HG03378 (cell line): Measurements from ENCODE around the gene PYGM.

Experiments
- ATAC-seq: cut with Tn5 transposase; IDR thresholded peaks from one replicate; pipeline ENCODE4 v1.9.1; 2021; ENCODE audit warnings: mild to moderate bottlenecking, moderate library complexity; ENCODE audit not compliant: unreplicated experiment

Gene PYGM

DNA sequence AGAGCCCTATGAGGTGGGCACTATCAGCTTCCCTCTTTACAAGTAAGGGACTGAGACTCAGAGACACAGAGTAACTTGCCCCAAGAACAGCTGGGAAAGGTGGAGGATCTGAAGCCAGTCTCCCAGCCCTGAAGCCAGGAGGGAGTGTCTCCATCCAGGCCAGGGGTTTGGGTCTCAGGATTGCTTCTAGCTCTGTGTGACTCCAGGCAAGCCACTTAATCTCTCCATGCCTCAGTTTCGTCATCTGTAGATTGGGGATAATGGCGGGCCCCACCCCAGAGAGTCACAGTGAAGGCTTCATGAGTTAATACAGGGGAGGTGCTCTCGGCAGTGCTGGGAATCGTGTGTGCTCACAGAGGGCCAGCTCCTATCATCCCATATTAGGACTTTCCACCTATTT lies 32.7 kb upstream of the PYGM start:
- ATAC-seq: no peak

DNA sequence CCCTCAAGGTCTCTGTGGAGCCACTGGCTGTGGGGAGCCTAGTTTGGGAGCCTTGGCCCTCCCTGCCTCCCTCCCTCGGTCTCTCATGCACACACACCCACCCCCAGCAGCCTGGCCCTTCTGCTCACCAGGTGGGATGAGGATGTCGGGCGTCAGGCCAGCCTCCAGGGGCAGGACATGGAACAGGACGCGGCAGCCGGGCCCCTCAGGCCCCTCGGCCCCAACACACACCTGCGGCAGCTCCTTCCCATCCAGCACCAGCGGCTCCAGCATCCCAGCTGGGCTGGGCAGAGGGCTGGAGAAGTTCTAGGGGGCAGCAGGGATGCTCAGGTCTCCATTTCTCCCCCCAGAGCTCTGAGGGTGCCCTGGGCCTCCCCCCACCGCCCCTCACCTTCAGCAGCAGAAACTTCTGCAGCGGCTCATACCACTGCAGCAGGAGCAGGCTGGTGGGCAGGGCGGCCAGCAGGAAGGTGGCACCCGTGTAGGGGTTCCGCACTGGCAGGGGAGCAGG lies 32.1 kb upstream of the PYGM start:
- ATAC-seq: no peak

GRCh38 chr11:64790205-64791095 lies 30.7 kb upstream of the PYGM start:
- ATAC-seq: no peak

- ATAC-seq: no peak
These were observed 29.8 kb upstream of the PYGM start for GRCh38 chr11:64789331-64790204.

DNA sequence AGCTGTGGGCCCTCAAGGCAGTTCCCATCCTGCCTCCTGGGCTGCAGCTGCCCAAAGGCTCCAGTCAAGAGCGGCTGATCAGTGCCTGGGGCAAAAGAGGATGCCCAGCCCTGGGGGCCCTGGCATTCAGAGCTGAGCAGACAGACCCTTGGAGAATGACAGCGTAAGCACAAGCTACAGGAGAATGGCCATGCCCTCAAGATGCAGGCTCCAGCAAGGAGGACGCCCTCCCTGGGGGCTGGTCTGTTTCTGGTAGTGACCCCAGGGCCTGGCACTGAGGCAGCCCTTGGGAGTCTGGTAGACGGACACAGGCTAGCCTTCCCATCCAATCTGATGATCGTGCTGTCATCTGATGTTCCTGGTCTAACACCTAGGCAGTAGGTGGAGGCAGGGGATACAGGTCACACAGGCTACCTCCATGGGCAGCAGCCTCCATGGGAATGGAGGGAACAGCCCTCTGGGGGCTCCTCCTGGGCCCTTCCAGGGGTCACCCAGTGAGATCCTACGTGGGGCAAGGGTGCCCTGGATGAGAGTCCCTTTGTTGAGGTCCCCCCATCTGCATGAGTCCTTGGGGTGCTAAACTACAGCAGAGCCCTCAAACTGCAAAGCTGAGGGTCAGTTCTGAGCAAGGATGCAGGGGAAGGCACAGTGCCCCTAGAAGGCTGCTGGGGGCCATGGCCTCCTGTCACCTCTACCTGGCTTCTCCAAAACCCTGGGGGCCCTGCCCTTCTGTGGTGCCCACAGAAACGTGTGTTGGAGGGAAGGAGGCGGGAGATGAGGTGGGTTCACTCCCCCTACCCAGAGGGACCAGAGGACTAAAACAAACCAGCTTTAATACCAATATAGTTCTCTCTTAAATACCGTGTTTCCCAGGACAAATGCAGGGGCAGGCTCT lies 28.8 kb upstream of the PYGM start:
- ATAC-seq: no peak

DNA sequence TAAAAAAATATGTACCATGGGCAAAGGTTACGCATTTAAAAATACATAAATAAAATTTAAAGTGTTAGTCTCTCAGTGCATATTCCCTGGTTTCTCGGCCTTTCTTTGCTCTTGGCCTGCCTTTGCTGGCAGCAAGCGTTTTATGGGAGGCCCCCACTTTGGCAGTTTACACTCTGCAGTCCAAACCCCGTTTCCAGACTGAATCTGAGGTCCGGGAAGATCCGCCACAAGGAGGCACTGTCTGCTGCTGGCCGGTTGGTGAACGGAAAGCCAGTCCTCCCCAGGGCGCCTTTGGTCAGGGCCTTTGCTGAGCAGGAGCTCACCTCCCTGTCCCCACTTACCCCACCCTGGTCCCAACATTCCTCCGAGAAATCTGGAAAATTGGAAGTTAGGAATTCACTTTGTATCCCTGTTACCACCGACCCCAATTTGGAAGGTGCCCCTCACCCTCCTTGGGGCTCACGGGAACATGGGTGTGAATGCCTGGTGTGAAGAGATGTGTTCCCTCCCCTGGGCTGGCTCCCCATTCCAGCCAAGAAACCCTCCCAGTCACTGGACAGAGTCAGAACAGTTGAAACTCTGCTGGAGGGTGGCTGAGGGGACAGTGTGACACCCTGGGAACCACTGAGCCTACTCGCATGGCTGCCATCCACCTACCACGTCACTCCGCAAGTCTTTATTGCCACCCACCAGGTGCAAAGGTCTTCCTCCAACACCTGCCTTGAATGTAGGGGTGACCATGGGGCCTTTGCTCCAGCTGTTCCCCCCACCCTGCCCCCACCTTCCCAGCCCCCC lies 27.9 kb upstream of the PYGM start:
- ATAC-seq: no peak

- no peak for ATAC-seq
These were observed 26.5 kb upstream of the PYGM start for GRCh38 chr11:64786308-64786707.

DNA sequence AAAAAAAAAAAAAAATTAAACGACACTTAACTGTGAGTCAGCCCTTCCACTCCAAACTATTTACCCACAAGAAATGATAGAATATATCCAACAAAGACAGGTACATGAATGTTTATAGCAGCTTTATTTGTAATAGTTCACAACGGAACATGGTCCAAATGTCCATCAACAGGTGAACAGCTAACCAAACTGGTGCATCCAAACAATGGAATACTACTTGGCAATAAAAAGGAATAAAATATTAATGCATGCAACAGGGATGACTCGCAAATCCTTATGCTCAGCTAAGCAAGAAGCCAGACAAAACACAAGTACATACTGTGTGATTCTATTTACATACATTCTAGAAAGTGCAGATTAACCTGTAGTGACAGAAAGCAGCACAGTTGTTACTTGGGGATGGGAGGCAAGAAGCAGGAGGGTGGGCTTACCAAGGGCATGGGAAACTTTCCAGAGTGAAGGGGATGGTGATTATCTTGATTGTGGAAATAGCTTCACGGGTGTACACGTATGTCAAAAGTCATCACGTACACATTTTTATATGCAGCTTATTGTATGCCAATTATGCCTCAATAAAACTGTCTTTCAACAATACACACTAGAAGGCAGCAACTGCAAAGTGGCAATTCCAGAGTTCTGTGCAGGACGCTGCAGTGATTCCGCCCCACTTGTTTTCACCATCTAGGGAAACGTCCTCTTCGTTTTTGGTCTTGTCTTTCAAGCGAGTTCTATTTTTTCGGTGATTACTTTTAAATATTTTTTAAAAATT lies 25.2 kb upstream of the PYGM start:
- no peak for ATAC-seq

GRCh38 chr11:64778473-64779298 lies 18.9 kb upstream of the PYGM start, which contains the start of gene SF1:
Gene SF1, minus strand, starts transcription at chr11:64778542. Its CDS starts 150 bp downstream, at chr11:64778392.
- ATAC-seq: peak; percentile 77

- no peak for ATAC-seq
These were observed 18.4 kb upstream of the PYGM start for GRCh38 chr11:64778223-64778472.

DNA sequence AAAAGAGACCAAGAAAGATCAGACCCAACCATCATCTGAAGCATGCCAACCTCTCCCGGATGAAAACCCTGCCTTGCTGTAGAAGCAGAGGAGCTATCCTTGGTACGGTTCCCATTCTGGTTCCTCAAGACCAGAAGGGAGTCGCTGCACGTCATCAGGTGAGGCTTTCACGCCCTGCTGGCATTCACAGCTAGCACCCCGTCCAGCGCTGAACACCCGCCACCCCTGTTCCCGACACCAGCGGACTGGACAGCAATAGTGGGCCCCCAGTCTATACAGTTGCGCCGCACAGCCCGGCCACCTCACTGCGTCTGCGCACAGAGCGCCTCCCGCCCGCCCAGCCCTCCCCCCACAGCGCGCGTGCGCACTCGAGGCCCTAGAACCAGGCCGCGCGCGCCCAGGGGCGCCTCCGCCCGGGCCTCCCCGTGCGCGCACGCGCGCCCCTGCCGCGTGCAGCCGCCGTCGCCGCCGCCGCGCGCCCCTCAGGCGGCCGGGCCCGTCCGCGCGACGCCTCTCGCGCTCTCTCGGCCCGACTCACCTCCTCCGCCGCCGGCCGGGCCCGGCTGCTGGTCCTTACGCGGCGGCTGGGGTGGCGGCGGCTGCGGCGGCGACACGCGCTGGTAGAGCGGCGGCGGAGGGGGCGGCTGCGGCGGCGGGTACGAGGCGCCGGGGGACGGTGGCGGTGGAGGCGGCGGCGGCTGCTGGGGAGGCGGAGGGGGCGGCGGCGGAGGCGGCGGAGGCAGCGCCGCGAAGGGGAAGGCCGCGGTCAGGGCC lies 17.9 kb upstream of the PYGM start:
- no peak for ATAC-seq

GRCh38 chr11:64776875-64777274 lies 17.1 kb upstream of the PYGM start:
- no peak for ATAC-seq

GRCh38 chr11:64776425-64776824 lies 16.7 kb upstream of the PYGM start:
- no peak for ATAC-seq

- ATAC-seq: no peak
These were observed 14.4 kb upstream of the PYGM start for GRCh38 chr11:64774144-64774543.

- no peak for ATAC-seq
These were observed 12.7 kb upstream of the PYGM start for GRCh38 chr11:64772303-64773018.

GRCh38 chr11:64771861-64772260 lies 12.1 kb upstream of the PYGM start:
- ATAC-seq: no peak

DNA sequence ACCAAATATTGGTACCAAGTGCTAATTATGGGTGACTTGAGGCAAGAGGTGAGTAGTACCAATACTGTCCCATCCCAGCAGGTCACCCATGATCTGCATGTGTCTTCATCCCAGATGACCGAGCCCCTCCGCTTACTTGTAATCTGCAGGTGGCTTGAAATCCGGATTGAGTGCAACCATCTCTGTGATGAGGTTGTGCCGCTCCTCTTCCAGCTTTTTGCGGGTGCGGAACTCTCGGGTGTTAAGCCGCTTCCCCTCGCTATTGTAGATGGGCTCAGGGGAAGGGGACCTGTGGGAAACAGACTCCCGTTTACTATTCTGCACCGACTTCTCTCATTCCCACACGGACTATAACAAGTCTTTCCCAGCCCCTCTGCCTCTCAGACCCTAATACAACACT lies 10.3 kb upstream of the PYGM start:
- no peak for ATAC-seq
